GM12878 (cell line): Measurements from ENCODE around the gene SUB1. TPM values are rescaled to one million over a fixed set of nuclear protein-coding genes. Genes with fewer than 3 reads are reported as not detected.

ENCODE experiments used
- ATAC-seq: fragments of 200-7000 bp; cut with Tn5 transposase; 3 replicates; pipeline ENCODE4 v1.9.1; 2020; ENCODE audit warnings: mild to moderate bottlenecking, moderate library complexity
- BruUV-seq: library from RNA; stranded (reverse); fragments of 400-500 nt; replicated peaks from 2 replicates; lab custom pipeline; 2021; lab: Mats Ljungman, UMichigan
- CTCF ChIA-PET: fragments of 300-600 bp; sonication (Branson Sonifier 250); formaldehyde crosslinking; extraction: SDS; loops from one replicate; lab custom pipeline; 2021; ENCODE audit warnings: inconsistent platforms; lab: Yijun Ruan, JAX
- POLR2A ChIA-PET: fragments of 350-600 bp; formaldehyde crosslinking; extraction: SDS; loops from one replicate; lab custom pipeline; 2021; ENCODE audit warnings: inconsistent platforms; lab: Charles Lee
- RAD21 ChIA-PET: fragments of 300-600 bp; sonication (Branson Sonifier 250); formaldehyde crosslinking; loops from one replicate; lab custom pipeline; 2023; ENCODE audit warnings: antibody characterized with exemption; ENCODE audit not compliant: unreplicated experiment; lab: Charles Lee
- SMC1A ChIA-PET: fragments of 300-600 bp; sonication (Branson Sonifier 250); formaldehyde crosslinking; loops from one replicate; lab custom pipeline; 2023; ENCODE audit not compliant: unreplicated experiment, uncharacterized antibody; lab: Charles Lee
- DNase-seq: peaks from one replicate; pipeline ENCODE4 v3.0.0-alpha.2; 2011; ENCODE audit warnings: low read depth, low spot score
- FAIRE-seq: peaks from 3 replicates; lab custom pipeline; 2011; peaks lifted over from hg19 to GRCh38; lab: Jason Lieb, UNC
- H2AFZ ChIP-seq: 2 replicates; pipeline ENCODE4 v1.6.0; 2011; ENCODE audit warnings: low read depth, low read length, control low read depth; ENCODE audit not compliant: control insufficient read depth
- H3K27ac ChIP-seq: 2 replicates; pipeline ENCODE4 v1.5.1; 2011; ENCODE audit warnings: control low read depth; ENCODE audit not compliant: control insufficient read depth, insufficient read depth
- H3K27me3 ChIP-seq, 2 experiments: replicated peaks in 1 of 2; 2 replicates each; pipeline versions ENCODE4 v1.6.0 to v1.6.1; 2011; ENCODE audit warnings: low read length in 1 of 2; ENCODE audit not compliant: control insufficient read depth in 2 of 2, insufficient read depth in 2 of 2
- H3K36me3 ChIP-seq, 2 experiments: 2 replicates each; pipeline ENCODE4 v1.5.1; 2011; ENCODE audit warnings: low read length in 1 of 2; ENCODE audit not compliant: control insufficient read depth in 2 of 2, insufficient read depth in 2 of 2
- H3K4me1 ChIP-seq: 2 replicates; pipeline ENCODE4 v1.6.1; 2011; ENCODE audit warnings: mild to moderate bottlenecking, low read length, moderate library complexity, mixed read lengths; ENCODE audit not compliant: control insufficient read depth, insufficient read depth
- H3K4me2 ChIP-seq: 2 replicates; pipeline ENCODE4 v1.6.0; 2011; ENCODE audit warnings: control low read depth; ENCODE audit not compliant: control insufficient read depth, insufficient read depth
- H3K4me3 ChIP-seq: fragments of 200-600 bp; sonication (generic); 2 replicates; pipeline ENCODE4 v1.5.1; 2016
- H3K79me2 ChIP-seq: 2 replicates; pipeline ENCODE4 v1.6.0; 2011; ENCODE audit warnings: low read length; ENCODE audit not compliant: control insufficient read depth, insufficient read depth
- H3K9ac ChIP-seq: 2 replicates; pipeline ENCODE4 v1.8.0; 2011; ENCODE audit warnings: low read length, control low read depth, mixed read lengths; ENCODE audit not compliant: control insufficient read depth, insufficient read depth
- H3K9me3 ChIP-seq: replicated peaks from 3 replicates; pipeline ENCODE4 v1.5.1; 2011; ENCODE audit warnings: mild to moderate bottlenecking, low read length; ENCODE audit not compliant: control insufficient read depth, insufficient read depth
- H4K20me1 ChIP-seq: 2 replicates; pipeline ENCODE4 v1.6.0; 2011; ENCODE audit not compliant: control insufficient read depth, insufficient read depth
- CBX5 ChIP-seq: sonication (generic); IDR thresholded peaks from 2 replicates; pipeline ENCODE4 v1.6.1; 2016; ENCODE audit warnings: low read depth, moderate library complexity, mild to moderate bottlenecking, inconsistent platforms
- CEBPB ChIP-seq, 2 experiments: fragments of 150-350 bp in 1 of 2; IDR thresholded peaks; 2 replicates each; pipeline ENCODE4 v1.6.1; 2012 to 2014; ENCODE audit warnings: low read depth in 2 of 2, low read length in 2 of 2, borderline replicate concordance in 1 of 2, inconsistent platforms in 1 of 2
- CREM ChIP-seq: IDR thresholded peaks from 2 replicates; pipeline ENCODE4 v1.6.1; 2014; ENCODE audit warnings: antibody characterized with exemption, low read depth
- HCFC1 ChIP-seq: fragments of 150-350 bp; IDR thresholded peaks from 2 replicates; pipeline ENCODE4 v1.6.1; 2014; ENCODE audit warnings: low read length
- MXI1 ChIP-seq: fragments of 150-350 bp; IDR thresholded peaks from 2 replicates; pipeline ENCODE4 v1.6.1; 2011; ENCODE audit warnings: low read depth, mild to moderate bottlenecking, inconsistent platforms, low read length, improper control_type of control experiment
- POLR2AphosphoS5 ChIP-seq: IDR thresholded peaks from 2 replicates; pipeline ENCODE4 v1.6.1; 2011; ENCODE audit warnings: mild to moderate bottlenecking, low read length, inconsistent platforms
- SIX5 ChIP-seq: IDR thresholded peaks from 2 replicates; pipeline ENCODE4 v1.6.1; 2011; ENCODE audit warnings: mild to moderate bottlenecking, low read depth, low read length, moderate library complexity; ENCODE audit not compliant: severe bottlenecking
- SMAD1 ChIP-seq: fragments of 450-650 bp; IDR thresholded peaks from 2 replicates; pipeline ENCODE4 v1.6.1; 2018; ENCODE audit warnings: mild to moderate bottlenecking, low read depth; ENCODE audit not compliant: partially characterized antibody
- SMARCA5 ChIP-seq: fragments of 450-650 bp; IDR thresholded peaks from 2 replicates; pipeline ENCODE4 v1.6.1; 2017; ENCODE audit warnings: mild to moderate bottlenecking
- WGBS: methylation state at CpG from one replicate; pipeline ENCODE4 v1.1.6; 2016; ENCODE audit warnings: low lambda C conversion rate; ENCODE audit not compliant: insufficient replicate concordance, insufficient coverage; ENCODE audit errors: missing lambda C conversion rate; 5-methylcytosine and 5-hydroxymethylcytosine counted together
- in situ Hi-C: fragments of 300-500 bp; cut with MboI; formaldehyde crosslinking; loops from 9 replicates; pipeline ENCODE4 v1.14.3; 2018; ENCODE audit warnings: mixed read lengths
- intact Hi-C: fragments of 100-400 bp; cut with micrococcal nuclease; formaldehyde crosslinking; loops from one replicate; pipeline ENCODE4 v1.14.2; 2022; ENCODE audit not compliant: unreplicated experiment
- polyA plus RNA-seq, 11 experiments: library from polyadenylated mRNA; depleted of rRNA in 4 of 11; unstranded in 6 of 11; stranded (reverse) in 5 of 11; fragments of >200 nt; fragmentation: Nextera tagmentation in 4 of 11; fragmentation: Illumina TruSeq in 1 of 11; extraction: Ambion mirVana in 4 of 11; extraction: Trizol in 1 of 11; gene quantifications; 1 replicate in 1 of 11; 2 replicates in 10 of 11; pipeline versions ENCODE4 v1.2.1 to v1.2.3, GENCODE V29; 2011 to 2016; ENCODE audit warnings: inconsistent platforms in 2 of 11, missing spikeins in 2 of 11, low read depth in 1 of 11
- total RNA-seq, 4 experiments: library from RNA; depleted of rRNA in 3 of 4; stranded (reverse); fragments of >200 nt in 3 of 4; fragmentation: Illumina TruSeq in 1 of 4; extraction: Trizol in 1 of 4; gene quantifications; 2 replicates each; pipeline versions ENCODE4 v1.2.1 to v1.2.3, GENCODE V29; 2013 to 2021
- TF ChIP-seq, protein P1 (sequence below): fragments of 150-350 bp; IDR thresholded peaks from 2 replicates; pipeline ENCODE4 v1.6.1; 2016; ENCODE audit warnings: low read depth, low read length
- TF ChIP-seq, protein P2 (sequence below): IDR thresholded peaks from 2 replicates; pipeline ENCODE4 v1.6.1; 2011; ENCODE audit warnings: borderline replicate concordance, low read depth, mild to moderate bottlenecking, moderate library complexity, low read length; ENCODE audit not compliant: insufficient read depth, poor library complexity, severe bottlenecking

Gene SUB1
- total and polyA plus RNA-seq, 10 of the 15 experiments (the other 5 are each of a cell fraction or from before 2014, with no cell fraction given), result 468 to 2,785 (median 1,145) TPM

DNA sequence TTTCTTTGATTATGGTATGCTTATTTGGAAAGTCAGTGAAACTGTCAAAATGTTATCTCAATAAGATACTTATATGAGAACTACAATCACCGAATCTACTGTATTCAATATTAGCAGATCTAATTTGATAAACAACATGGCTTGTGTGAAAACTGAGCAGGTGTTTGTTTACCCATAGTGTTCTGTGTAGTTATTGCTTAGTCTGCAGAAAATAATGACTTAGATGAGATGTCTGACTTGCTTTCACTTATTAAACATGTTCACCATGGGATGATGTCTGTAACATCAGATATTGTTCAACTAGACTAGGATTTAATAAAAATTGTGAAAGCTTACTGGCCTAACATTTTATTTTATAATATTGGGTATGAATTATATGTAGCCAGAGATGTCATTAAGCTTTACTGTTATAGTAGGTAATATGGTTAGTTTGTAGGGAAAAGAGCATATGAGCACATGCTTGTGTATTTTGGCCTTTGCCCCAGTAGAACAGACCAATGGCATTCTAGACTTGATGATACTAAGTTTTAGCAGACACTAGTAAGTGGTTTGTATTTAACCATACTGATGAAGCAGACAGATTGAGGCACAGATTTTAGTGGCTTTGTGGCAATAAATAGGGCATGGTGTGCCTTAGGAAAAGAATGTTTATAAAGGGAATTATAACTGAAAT, 16.4 kb downstream of the SUB1 start:
- no peaks in the 10 kb centered on the region for H3K9me3 ChIP-seq
- ChIA-PET RAD21 (interaction anchor here (2.3 kb wide), 1 partner anchor 12 kb away, joined by 14 read pairs; no protein-coding TSS in a partner anchor), CTCF (interaction anchor here (1.2 to 1.9 kb wide), 3 partner anchors 10 to 112 kb away, joined by 3 to 15 read pairs (median 7); no protein-coding TSS in a partner anchor), SMC1A (interaction anchor here (1.2 to 2.5 kb wide), 3 partner anchors 12 to 181 kb away, joined by 3 to 6 read pairs (median 3); no protein-coding TSS in a partner anchor), POLR2A (no interaction called here)
- WGBS, result 100% methylated on average over 1 of the region's 1 CpG
- no peaks in the 10 kb centered on the region for H3K4me1 ChIP-seq
- no peak for DNase-seq
- peaks cover 37% of the 10 kb centered on the region for H3K79me2 ChIP-seq
- ATAC-seq, result no peak
- H3K9ac ChIP-seq, result no peak overlapping the region
- no peak overlapping the region for H3K4me2 ChIP-seq
- peaks cover 4% of the 10 kb centered on the region for H4K20me1 ChIP-seq
- no peak overlapping the region for H3K4me3 ChIP-seq
- H2AFZ ChIP-seq, result no peak overlapping the region
- FAIRE-seq, result no peak
- BruUV-seq, result no TSS peak
- intact Hi-C loops, result no loop called here
- no peaks in the 10 kb centered on the region for H3K27me3 ChIP-seq
- no peak for TF ChIP-seq CREM
- TF ChIP-seq POLR2AphosphoS5, result peak; percentile 58; the same call in 1 of the 2 replicates
- TF ChIP-seq, all 136 proteins: peak for 1
- Histone ChIP-seq H3K27ac (no peak overlapping the region), H3K36me3 (peaks cover 10 to 47% of the 10 kb centered on the region in 2 experiments)
- in situ Hi-C loops, result no loop called here

DNA sequence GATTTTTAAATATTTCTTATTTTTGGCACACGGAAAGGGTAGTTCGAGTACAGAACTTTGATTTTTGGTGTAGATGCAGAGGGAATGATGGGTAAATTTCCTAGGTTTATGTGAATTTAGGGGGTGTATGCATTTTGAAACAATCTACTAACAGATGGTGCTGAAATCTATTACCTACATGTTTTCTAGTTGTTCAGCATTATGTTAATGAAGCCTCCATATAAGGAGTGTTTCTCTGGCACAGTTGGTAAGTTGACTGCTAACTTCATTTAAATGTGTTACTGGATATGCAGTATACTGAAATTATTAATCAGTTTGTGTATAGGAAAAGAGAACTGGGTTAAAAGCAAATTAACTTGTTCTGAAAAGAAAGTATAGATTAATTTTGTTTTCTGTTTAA, 17.5 kb downstream of the SUB1 start:
- RAD21 ChIA-PET, result no interaction called here
- POLR2A ChIA-PET, result interaction anchor here (0.6 kb wide), 1 partner anchor 432 kb away, joined by 3 read pairs; no protein-coding TSS in a partner anchor
- Histone ChIP-seq H3K9ac (no peak overlapping the region), H3K4me3 (no peak overlapping the region), H3K4me2 (no peak overlapping the region), H3K36me3 (peaks cover 11 to 37% of the 10 kb centered on the region in 2 experiments), H2AFZ (no peak overlapping the region), H3K4me1 (no peaks in the 10 kb centered on the region), H3K9me3 (no peaks in the 10 kb centered on the region), H3K27me3 (no peaks in the 10 kb centered on the region), H3K27ac (no peak overlapping the region), H3K79me2 (peaks cover 26% of the 10 kb centered on the region), H4K20me1 (no peaks in the 10 kb centered on the region; the same call in 1 of the 2 replicates)
- intact Hi-C loops (no loop called here), in situ Hi-C loops (no loop called here)
- CTCF ChIA-PET, result interaction anchor here (1.2 kb wide), 1 partner anchor 113 kb away, joined by 3 read pairs; no protein-coding TSS in a partner anchor
- SMC1A ChIA-PET, result interaction anchor here (1.2 to 2.5 kb wide), 2 partner anchors 13 to 136 kb away, joined by 3 to 6 read pairs; no protein-coding TSS in a partner anchor
- FAIRE-seq (no peak), DNase-seq (no peak), ATAC-seq (no peak)
- no TSS peak for BruUV-seq
- WGBS, result 100% methylated on average over 2 of the region's 2 CpGs
- TF ChIP-seq HCFC1, result no peak
- TF ChIP-seq, protein P1, sequence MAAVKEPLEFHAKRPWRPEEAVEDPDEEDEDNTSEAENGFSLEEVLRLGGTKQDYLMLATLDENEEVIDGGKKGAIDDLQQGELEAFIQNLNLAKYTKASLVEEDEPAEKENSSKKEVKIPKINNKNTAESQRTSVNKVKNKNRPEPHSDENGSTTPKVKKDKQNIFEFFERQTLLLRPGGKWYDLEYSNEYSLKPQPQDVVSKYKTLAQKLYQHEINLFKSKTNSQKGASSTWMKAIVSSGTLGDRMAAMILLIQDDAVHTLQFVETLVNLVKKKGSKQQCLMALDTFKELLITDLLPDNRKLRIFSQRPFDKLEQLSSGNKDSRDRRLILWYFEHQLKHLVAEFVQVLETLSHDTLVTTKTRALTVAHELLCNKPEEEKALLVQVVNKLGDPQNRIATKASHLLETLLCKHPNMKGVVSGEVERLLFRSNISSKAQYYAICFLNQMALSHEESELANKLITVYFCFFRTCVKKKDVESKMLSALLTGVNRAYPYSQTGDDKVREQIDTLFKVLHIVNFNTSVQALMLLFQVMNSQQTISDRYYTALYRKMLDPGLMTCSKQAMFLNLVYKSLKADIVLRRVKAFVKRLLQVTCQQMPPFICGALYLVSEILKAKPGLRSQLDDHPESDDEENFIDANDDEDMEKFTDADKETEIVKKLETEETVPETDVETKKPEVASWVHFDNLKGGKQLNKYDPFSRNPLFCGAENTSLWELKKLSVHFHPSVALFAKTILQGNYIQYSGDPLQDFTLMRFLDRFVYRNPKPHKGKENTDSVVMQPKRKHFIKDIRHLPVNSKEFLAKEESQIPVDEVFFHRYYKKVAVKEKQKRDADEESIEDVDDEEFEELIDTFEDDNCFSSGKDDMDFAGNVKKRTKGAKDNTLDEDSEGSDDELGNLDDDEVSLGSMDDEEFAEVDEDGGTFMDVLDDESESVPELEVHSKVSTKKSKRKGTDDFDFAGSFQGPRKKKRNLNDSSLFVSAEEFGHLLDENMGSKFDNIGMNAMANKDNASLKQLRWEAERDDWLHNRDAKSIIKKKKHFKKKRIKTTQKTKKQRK, result no peak
- no peak for TF ChIP-seq SMAD1
- TF ChIP-seq SMARCA5, result no peak
- TF ChIP-seq CEBPB (IDR thresholded peaks at IDR 0.05; ENCODE audit: borderline replicate concordance in 1 of 2, low read depth in 2 of 2, low read length in 2 of 2), result no peak
- TF ChIP-seq CBX5, result no peak
- TF ChIP-seq, protein P2, sequence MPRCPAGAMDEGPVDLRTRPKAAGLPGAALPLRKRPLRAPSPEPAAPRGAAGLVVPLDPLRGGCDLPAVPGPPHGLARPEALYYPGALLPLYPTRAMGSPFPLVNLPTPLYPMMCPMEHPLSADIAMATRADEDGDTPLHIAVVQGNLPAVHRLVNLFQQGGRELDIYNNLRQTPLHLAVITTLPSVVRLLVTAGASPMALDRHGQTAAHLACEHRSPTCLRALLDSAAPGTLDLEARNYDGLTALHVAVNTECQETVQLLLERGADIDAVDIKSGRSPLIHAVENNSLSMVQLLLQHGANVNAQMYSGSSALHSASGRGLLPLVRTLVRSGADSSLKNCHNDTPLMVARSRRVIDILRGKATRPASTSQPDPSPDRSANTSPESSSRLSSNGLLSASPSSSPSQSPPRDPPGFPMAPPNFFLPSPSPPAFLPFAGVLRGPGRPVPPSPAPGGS, result no peak
- TF ChIP-seq MXI1, result no peak
- TF ChIP-seq SIX5, result no peak
